ENCODE results near the gene RFX2.

The RFX2 gene

GRCh38 chr19:6020166-6020882 is 90.0 kb downstream of the RFX2 start:
- no peak for DNase-seq (ENCODE audit: extremely low spot score)
- POLR2A ChIA-PET = interaction anchor here (0.6 kb wide), 1 partner anchor 66 kb away, joined by 3 read pairs; no protein-coding TSS in a partner anchor
- CTCF ChIA-PET = interaction anchor here (2.3 kb wide), 1 partner anchor 33 kb away, joined by 6 read pairs; no protein-coding TSS in a partner anchor
- TF ChIP-seq LEF1 (IDR thresholded peaks at IDR 0.05; ENCODE audit: borderline replicate concordance) (no peak), HDGF (IDR thresholded peaks at IDR 0.05; ENCODE audit: borderline replicate concordance) (no peak), FOXK2 (IDR thresholded peaks at IDR 0.05) (no peak), NFRKB (IDR thresholded peaks at IDR 0.05) (no peak), ARNT (IDR thresholded peaks at IDR 0.05) (no peak), L3MBTL2 (conservative IDR thresholded peaks at IDR 0.05) (no peak), BHLHE40 (IDR thresholded peaks at IDR 0.05; ENCODE audit: borderline replicate concordance) (no peak), TARDBP (IDR thresholded peaks at IDR 0.05) (no peak), ELF4 (IDR thresholded peaks at IDR 0.05) (no peak), PKNOX1 (IDR thresholded peaks at IDR 0.05) (no peak), SUZ12 (IDR thresholded peaks at IDR 0.05) (no peak), SP1 (IDR thresholded peaks at IDR 0.05) (no peak)

GRCh38 chr19:6018786-6019185 is 91.5 kb downstream of the RFX2 start:
- no peak for TF ChIP-seq ELF4 (IDR thresholded peaks at IDR 0.05)
- no peak for TF ChIP-seq FOXA1 (IDR thresholded peaks at IDR 0.05)
- TF ChIP-seq LEF1 (IDR thresholded peaks at IDR 0.05; ENCODE audit: borderline replicate concordance) = no peak
- no peak for TF ChIP-seq SUZ12 (IDR thresholded peaks at IDR 0.05)
- DNase-seq (ENCODE audit: extremely low spot score) = no peak
- ChIA-PET POLR2A (no interaction called here), CTCF (interaction anchor here (0.6 to 2.3 kb wide), 4 partner anchors 10 to 215 kb away, joined by 4 to 8 read pairs (median 5); no protein-coding TSS in a partner anchor)

GRCh38 chr19:6017576-6017975 is 92.7 kb downstream of the RFX2 start:
- CTCF ChIA-PET = no interaction called here
- DNase-seq (ENCODE audit: extremely low spot score) = no peak
- TF ChIP-seq FOXK2 (IDR thresholded peaks at IDR 0.05) (no peak), LEF1 (IDR thresholded peaks at IDR 0.05; ENCODE audit: borderline replicate concordance) (no peak)
- POLR2A ChIA-PET = interaction anchor here (1.3 kb wide), 2 partner anchors 27 to 39 kb away, joined by 3 to 5 read pairs; no protein-coding TSS in a partner anchor

GRCh38 chr19:6015841-6016545 is 94.3 kb downstream of the RFX2 start:
- CTCF ChIA-PET = no interaction called here
- POLR2A ChIA-PET = interaction anchor here (1.3 kb wide), 1 partner anchor 38 kb away, joined by 3 read pairs; no protein-coding TSS in a partner anchor
- no peak for DNase-seq (ENCODE audit: extremely low spot score)
- no peak for TF ChIP-seq L3MBTL2 (conservative IDR thresholded peaks at IDR 0.05)
- TF ChIP-seq TARDBP (IDR thresholded peaks at IDR 0.05) = no peak
- no peak for TF ChIP-seq PKNOX1 (IDR thresholded peaks at IDR 0.05)
- TF ChIP-seq NFRKB (IDR thresholded peaks at IDR 0.05) = no peak
- no peak for TF ChIP-seq ZNF384 (IDR thresholded peaks at IDR 0.05)
- TF ChIP-seq FOXA1 (IDR thresholded peaks at IDR 0.05) = no peak
- no peak for TF ChIP-seq ELF4 (IDR thresholded peaks at IDR 0.05)
- no peak for TF ChIP-seq FOXK2 (IDR thresholded peaks at IDR 0.05)
- TF ChIP-seq LEF1 (IDR thresholded peaks at IDR 0.05; ENCODE audit: borderline replicate concordance) = no peak
- TF ChIP-seq HDGF (IDR thresholded peaks at IDR 0.05; ENCODE audit: borderline replicate concordance) = no peak
- no peak for TF ChIP-seq BHLHE40 (IDR thresholded peaks at IDR 0.05; ENCODE audit: borderline replicate concordance)
- TF ChIP-seq FOXM1 (IDR thresholded peaks at IDR 0.05; ENCODE audit: borderline replicate concordance) = no peak

GRCh38 chr19:6014551-6015135 is 95.7 kb downstream of the RFX2 start:
- CTCF ChIA-PET = no interaction called here
- POLR2A ChIA-PET = no interaction called here
- no peak for TF ChIP-seq HDGF (IDR thresholded peaks at IDR 0.05; ENCODE audit: borderline replicate concordance)
- no peak for TF ChIP-seq FOXM1 (IDR thresholded peaks at IDR 0.05; ENCODE audit: borderline replicate concordance)
- TF ChIP-seq NFRKB (IDR thresholded peaks at IDR 0.05) = no peak
- no peak for TF ChIP-seq ELF4 (IDR thresholded peaks at IDR 0.05)
- TF ChIP-seq BHLHE40 (IDR thresholded peaks at IDR 0.05; ENCODE audit: borderline replicate concordance) = no peak
- TF ChIP-seq FOXA1 (IDR thresholded peaks at IDR 0.05) = no peak
- TF ChIP-seq ZNF384 (IDR thresholded peaks at IDR 0.05) = no peak
- no peak for TF ChIP-seq LEF1 (IDR thresholded peaks at IDR 0.05; ENCODE audit: borderline replicate concordance)
- TF ChIP-seq CTBP1 (IDR thresholded peaks at IDR 0.05; ENCODE audit: borderline replicate concordance) = no peak
- no peak for TF ChIP-seq ARNT (IDR thresholded peaks at IDR 0.05)
- no peak for TF ChIP-seq FOXK2 (IDR thresholded peaks at IDR 0.05)
- no peak for DNase-seq (ENCODE audit: extremely low spot score)

GRCh38 chr19:6012426-6013170 is 97.7 kb downstream of the RFX2 start:
- POLR2A ChIA-PET = interaction anchor here (0.8 kb wide), 1 partner anchor 9 kb away, joined by 3 read pairs; no protein-coding TSS in a partner anchor
- TF ChIP-seq PKNOX1 (IDR thresholded peaks at IDR 0.05) (no peak), NFRKB (IDR thresholded peaks at IDR 0.05) (no peak), ARNT (IDR thresholded peaks at IDR 0.05) (no peak), HDGF (IDR thresholded peaks at IDR 0.05; ENCODE audit: borderline replicate concordance) (no peak), SP1 (IDR thresholded peaks at IDR 0.05) (no peak), SUZ12 (IDR thresholded peaks at IDR 0.05) (no peak), L3MBTL2 (conservative IDR thresholded peaks at IDR 0.05) (no peak), FOXM1 (IDR thresholded peaks at IDR 0.05; ENCODE audit: borderline replicate concordance) (no peak), ZNF384 (IDR thresholded peaks at IDR 0.05) (no peak), BHLHE40 (IDR thresholded peaks at IDR 0.05; ENCODE audit: borderline replicate concordance) (no peak), ELF4 (IDR thresholded peaks at IDR 0.05) (no peak), LEF1 (IDR thresholded peaks at IDR 0.05; ENCODE audit: borderline replicate concordance) (no peak), FOXA1 (IDR thresholded peaks at IDR 0.05) (no peak), CTBP1 (IDR thresholded peaks at IDR 0.05; ENCODE audit: borderline replicate concordance) (no peak), TARDBP (IDR thresholded peaks at IDR 0.05) (no peak), FOXK2 (IDR thresholded peaks at IDR 0.05) (no peak)
- DNase-seq (ENCODE audit: extremely low spot score) = no peak
- CTCF ChIA-PET = interaction anchor here (0.5 to 3.2 kb wide), 3 partner anchors 10 to 129 kb away, joined by 3 to 15 read pairs (median 7); no protein-coding TSS in a partner anchor
